Central memory CD8-positive, alpha-beta T cell (primary cell): ENCODE results near the gene GIGYF1.
"Not testable (repeated sequence)": the region's sequence is repeated elsewhere in the genome, so short reads cannot be mapped to it uniquely, and the experiment has no call there.

Experiments
- ATAC-seq: fragments of 150-1000 bp; cut with Tn5 transposase; replicated peaks from 2 replicates; pipeline ENCODE4 v1.10.0; 2022; ENCODE audit warnings: mild to moderate bottlenecking, moderate FRiP score, moderate number of reproducible peaks; ENCODE audit not compliant: poor library complexity, severe bottlenecking; ENCODE audit errors: extremely low read depth
- DNase-seq, 2 donors: peaks; one replicate each; pipeline ENCODE4 v3.0.0; 2021; ENCODE audit warnings: low spot score in 2 of 2
- H3K27ac Mint-ChIP-seq: one replicate; pipeline ENCODE4 v1.8.0; 2022; ENCODE audit warnings: low read depth, mild to moderate bottlenecking, moderate library complexity, mixed read lengths
- H3K27me3 Mint-ChIP-seq: one replicate; pipeline ENCODE4 v1.8.0; 2022; ENCODE audit warnings: mixed read lengths
- H3K36me3 Mint-ChIP-seq: one replicate; pipeline ENCODE4 v1.8.0; 2022; ENCODE audit warnings: mild to moderate bottlenecking, moderate library complexity, mixed read lengths; ENCODE audit not compliant: insufficient read depth
- H3K4me1 Mint-ChIP-seq: one replicate; pipeline ENCODE4 v1.8.0; 2022; ENCODE audit warnings: mixed read lengths
- H3K4me3 Mint-ChIP-seq: one replicate; pipeline ENCODE4 v1.8.0; 2022; ENCODE audit warnings: mild to moderate bottlenecking, moderate library complexity, mixed read lengths
- H3K9me3 Mint-ChIP-seq: one replicate; pipeline ENCODE4 v1.8.0; 2022; ENCODE audit warnings: mixed read lengths

Gene GIGYF1

DNA sequence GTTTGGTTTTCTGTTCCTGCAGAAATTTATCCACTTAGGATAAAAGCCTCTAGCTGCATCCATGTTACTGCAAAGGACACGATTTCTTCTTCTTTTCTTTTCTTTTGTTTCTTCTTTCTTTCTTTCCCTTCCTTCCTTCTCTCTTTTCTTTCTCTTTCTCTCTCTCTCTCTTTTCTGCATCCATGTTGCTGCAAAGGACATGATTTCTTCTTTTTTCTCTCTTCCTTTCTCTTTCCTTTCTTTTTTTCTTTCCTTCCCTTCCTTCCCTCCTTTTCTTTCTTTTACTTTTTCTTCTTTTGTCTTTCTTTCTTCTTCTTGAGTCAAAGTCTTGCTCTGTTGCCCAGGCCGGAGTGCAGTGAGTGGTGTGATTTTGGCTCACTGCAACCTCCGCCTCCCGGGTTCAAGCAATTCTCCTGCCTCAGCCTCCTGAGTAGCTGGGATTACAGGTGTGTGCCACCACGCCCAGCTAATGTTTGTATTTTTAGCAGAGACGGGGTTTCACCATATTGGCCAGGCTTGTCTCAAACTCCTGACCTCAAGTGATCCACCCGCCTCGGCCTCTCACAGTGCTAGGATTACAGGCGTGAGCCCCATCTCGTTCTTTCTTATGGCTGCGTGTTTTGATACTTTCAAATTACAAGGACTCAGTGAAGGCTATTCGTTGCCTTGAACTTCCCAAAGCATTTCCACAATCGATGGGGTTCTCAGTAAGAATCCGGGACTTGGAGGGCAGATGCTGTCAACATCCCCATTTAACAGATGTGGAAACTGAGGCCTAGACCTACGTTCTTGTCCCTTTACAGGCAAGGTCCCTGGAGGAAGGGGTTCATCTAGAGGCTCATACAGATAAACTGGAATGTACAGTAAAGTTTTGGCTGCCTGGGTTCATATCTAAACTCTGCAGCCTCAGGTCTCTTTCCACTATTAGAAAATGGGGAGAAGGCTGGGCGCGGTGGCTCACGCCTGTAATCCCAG lies 22.4 kb downstream of the GIGYF1 start:
- no peak overlapping the region for H3K4me3 Mint-ChIP-seq
- no peak for DNase-seq
- H3K27me3 Mint-ChIP-seq, result peaks cover 10% of the 10 kb centered on the region
- H3K36me3 Mint-ChIP-seq, result peaks cover 26% of the 10 kb centered on the region
- no peaks in the 10 kb centered on the region for H3K9me3 Mint-ChIP-seq
- H3K4me1 Mint-ChIP-seq, result peaks cover 10% of the 10 kb centered on the region
- H3K27ac Mint-ChIP-seq, result peak overlapping the region; percentile 13
- no peak for ATAC-seq

DNA sequence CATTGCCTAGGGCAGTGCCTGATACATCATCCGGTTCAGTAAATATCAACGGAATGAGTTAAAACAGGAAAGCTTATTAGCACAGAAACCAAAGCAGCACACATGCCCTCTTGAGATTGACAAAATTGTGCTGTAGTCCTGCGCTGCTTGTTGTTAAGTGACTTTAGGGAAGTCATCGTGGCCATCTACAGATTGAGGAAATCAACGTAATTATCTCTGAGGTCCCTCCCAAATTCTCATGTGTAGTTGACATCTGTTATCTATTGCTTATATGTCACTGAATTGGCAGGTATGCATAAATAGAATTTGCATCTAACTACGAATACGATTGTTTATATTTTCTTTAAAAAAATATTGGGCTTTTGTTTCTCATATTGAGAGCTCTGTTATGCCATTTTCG lies 24.0 kb downstream of the GIGYF1 start:
- Mint-ChIP-seq H3K27me3 (peaks cover 10% of the 10 kb centered on the region), H3K9me3 (no peaks in the 10 kb centered on the region), H3K4me3 (no peak overlapping the region), H3K36me3 (peaks cover 19% of the 10 kb centered on the region), H3K4me1 (peaks cover 6% of the 10 kb centered on the region), H3K27ac (no peak overlapping the region)
- ATAC-seq (no peak), DNase-seq (no peak)

- H3K27me3 Mint-ChIP-seq, H3K4me1 Mint-ChIP-seq, DNase-seq, ATAC-seq, H3K9me3 Mint-ChIP-seq, H3K4me3 Mint-ChIP-seq, H3K27ac Mint-ChIP-seq: not testable (repeated sequence)
- peaks cover 12% of the 10 kb centered on the region for H3K36me3 Mint-ChIP-seq
These were observed 24.9 kb downstream of the GIGYF1 start for GRCh38 chr7:100669106-100669505.

DNA sequence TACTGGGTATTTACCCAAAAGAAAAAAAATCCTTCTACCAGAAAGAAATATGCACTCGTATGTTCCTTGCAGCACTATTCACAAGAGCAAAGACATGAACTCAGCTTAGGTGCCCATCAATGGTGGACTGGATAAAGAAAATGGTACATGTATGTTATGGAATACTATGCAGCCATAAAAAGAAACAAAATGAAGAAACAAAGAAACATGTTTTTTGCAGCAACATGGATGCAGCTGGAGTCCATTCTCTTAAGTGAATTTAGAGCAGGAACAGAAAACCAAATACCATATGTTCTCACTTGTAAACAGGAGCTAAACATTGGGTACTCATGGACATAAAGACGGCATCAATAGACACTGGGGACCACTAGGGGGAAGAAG lies 26.0 kb downstream of the GIGYF1 start:
- Mint-ChIP-seq H3K27ac (no peak overlapping the region), H3K27me3 (peaks cover 10% of the 10 kb centered on the region), H3K9me3 (no peaks in the 10 kb centered on the region), H3K36me3 (peaks cover 6% of the 10 kb centered on the region), H3K4me1 (peaks cover 1% of the 10 kb centered on the region), H3K4me3 (no peak overlapping the region)
- ATAC-seq (no peak), DNase-seq (no peak)

DNA sequence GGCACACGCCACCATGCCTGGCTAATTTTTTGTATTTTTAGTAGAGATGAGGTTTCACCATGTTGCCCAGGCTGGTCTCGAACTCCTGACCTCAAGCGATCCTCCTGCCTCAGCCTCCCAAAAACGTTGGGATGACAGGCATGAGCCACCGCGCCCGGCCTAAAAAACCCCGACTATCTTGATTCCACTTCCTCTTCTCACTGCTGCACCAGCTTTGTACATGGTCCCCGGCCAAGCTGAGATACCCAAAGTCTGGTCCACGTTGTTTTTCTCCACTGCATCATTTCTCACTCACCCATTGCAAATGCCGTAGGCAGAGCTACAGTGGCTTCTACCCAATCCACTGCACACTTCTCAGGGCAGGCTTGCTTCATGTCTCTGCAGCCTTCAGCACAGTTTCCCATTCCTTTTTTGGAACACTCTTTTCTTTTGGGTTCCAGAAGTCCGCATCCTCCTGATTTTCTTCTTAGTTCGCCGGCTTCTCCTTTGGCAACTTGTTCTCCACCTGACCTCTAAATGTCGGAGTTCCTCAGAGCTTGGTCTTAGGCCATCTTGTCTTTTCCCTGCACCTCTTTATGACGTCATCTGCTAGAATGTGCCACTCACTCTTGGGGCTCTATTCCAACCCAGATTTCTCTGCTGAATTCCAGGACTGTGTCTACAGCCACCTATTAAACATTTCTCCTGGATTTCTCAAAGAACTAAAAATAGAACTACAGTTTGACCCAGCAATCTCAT lies 26.6 kb downstream of the GIGYF1 start:
- Mint-ChIP-seq H3K36me3 (peaks cover 2% of the 10 kb centered on the region), H3K9me3 (no peaks in the 10 kb centered on the region), H3K4me3 (no peak overlapping the region), H3K4me1 (no peaks in the 10 kb centered on the region), H3K27ac (no peak overlapping the region), H3K27me3 (peaks cover 10% of the 10 kb centered on the region)
- no peak for DNase-seq
- no peak for ATAC-seq

- DNase-seq (no peak), ATAC-seq (no peak)
- H3K9me3 Mint-ChIP-seq, result no peaks in the 10 kb centered on the region
- no peak overlapping the region for H3K27ac Mint-ChIP-seq
- H3K27me3 Mint-ChIP-seq, result peaks cover 10% of the 10 kb centered on the region
- no peak overlapping the region for H3K4me3 Mint-ChIP-seq
- H3K36me3 Mint-ChIP-seq, result peaks cover 1% of the 10 kb centered on the region
- H3K4me1 Mint-ChIP-seq, result no peaks in the 10 kb centered on the region
These were observed 28.8 kb downstream of the GIGYF1 start for GRCh38 chr7:100665168-100665726.

DNA sequence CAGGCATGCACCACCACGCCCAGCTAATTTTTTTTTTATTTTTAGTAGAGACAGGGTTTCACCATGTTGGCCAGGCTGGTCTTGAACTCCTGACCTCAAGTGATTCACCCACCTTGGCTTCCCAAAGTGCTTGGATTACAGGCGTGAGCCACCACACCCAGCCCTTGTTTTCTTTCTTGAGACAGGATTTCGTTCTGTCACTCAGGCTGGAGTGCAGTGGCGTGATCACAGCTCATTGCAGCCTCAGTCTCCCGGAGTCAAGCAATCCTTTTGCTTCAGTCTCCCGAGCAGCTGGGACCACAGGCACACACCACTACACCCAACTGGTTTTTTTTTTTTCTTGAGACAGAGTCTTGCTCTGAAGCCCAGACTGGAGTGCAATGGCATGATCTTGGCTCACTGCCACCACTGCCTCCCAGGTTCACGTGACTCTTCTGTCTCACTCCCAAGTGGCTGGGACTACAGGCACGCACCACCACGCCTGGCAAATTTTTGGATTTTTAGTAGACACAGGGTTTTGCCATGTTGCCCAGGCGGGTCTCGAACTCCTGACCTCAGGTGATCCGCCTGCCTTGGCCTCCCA lies 31.8 kb downstream of the GIGYF1 start:
- H3K9me3 Mint-ChIP-seq, H3K36me3 Mint-ChIP-seq, DNase-seq, ATAC-seq, H3K27ac Mint-ChIP-seq, H3K4me3 Mint-ChIP-seq, H3K4me1 Mint-ChIP-seq: not testable (repeated sequence)
- H3K27me3 Mint-ChIP-seq, result peaks cover 22% of the 10 kb centered on the region

- H3K27ac Mint-ChIP-seq, result no peak within 1 kb of the TSS
- no peak within 1 kb of the TSS for H3K4me3 Mint-ChIP-seq
- no peaks in the 10 kb centered on the region for H3K4me1 Mint-ChIP-seq
- no peaks in the 10 kb centered on the region for H3K9me3 Mint-ChIP-seq
- H3K27me3 Mint-ChIP-seq, result peaks cover 47% of the 10 kb centered on the region
- peak in 1 of 2 donors; percentile 31 for DNase-seq
- ATAC-seq, result no peak
- H3K36me3 Mint-ChIP-seq, result no peaks in the 10 kb centered on the region
These were observed 38.0 kb downstream of the GIGYF1 start, which contains the start of gene ACTL6B for GRCh38 chr7:100655908-100656674. Gene ACTL6B, minus strand, starts transcription at chr7:100656448. Its CDS starts 94 bp downstream, at chr7:100656354.

DNA sequence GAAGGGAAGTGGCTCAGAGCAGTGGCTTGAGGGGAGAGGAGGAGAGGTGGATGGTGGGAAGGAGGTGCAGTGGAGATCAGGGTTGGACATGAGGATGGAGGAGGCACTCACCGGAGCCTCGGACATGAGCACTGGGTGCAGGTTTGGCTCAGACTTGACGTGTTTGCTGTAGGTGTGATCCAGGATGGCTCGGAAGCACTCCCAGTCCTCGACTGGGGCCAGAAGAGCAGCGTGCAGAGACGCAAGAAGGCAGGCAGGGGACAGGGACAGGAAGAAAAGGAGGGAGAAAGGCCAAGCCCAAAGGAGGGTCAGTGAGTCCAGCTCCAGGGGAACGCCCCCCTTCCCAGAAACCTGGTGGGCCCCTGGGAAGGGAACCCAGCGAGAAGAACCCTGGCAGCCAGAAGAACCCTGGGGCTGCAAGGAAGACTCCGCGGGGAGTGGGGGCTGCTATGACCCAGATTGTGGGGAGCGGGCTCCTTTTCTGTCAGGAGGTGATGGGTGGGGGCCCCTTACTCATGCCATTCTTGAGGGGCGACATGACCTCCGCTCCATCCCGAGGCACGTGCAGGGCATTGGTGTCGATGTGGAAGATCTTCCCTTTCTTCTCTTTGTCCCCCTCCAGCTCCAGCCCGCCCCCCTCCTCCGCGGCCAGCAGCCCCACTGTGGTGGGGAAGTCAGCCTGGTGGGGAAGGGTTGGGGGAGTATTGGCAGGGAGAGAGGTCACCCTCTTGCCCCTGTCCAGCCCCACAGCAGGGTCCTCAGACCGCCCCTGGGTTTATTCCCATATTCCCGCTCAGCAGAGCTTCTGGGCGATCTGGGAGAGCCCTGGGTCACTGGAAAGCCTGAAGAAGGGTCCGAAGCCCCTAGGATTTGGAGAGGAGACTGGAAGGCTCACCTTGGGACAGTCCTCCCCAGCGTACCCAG lies 38.9 kb downstream of the GIGYF1 start:
- H3K27ac Mint-ChIP-seq, result no peak overlapping the region
- H3K36me3 Mint-ChIP-seq, result no peaks in the 10 kb centered on the region
- H3K27me3 Mint-ChIP-seq, result peaks cover 56% of the 10 kb centered on the region
- no peak overlapping the region for H3K4me3 Mint-ChIP-seq
- H3K4me1 Mint-ChIP-seq, result no peaks in the 10 kb centered on the region
- no peak for DNase-seq
- H3K9me3 Mint-ChIP-seq, result no peaks in the 10 kb centered on the region
- ATAC-seq, result no peak

GRCh38 chr7:100649826-100650565 lies 44.1 kb downstream of the GIGYF1 start:
- ATAC-seq, result no peak
- no peaks in the 10 kb centered on the region for H3K36me3 Mint-ChIP-seq
- H3K27me3 Mint-ChIP-seq, result peaks cover 50% of the 10 kb centered on the region
- no peak overlapping the region for H3K27ac Mint-ChIP-seq
- no peaks in the 10 kb centered on the region for H3K4me1 Mint-ChIP-seq
- H3K4me3 Mint-ChIP-seq, result no peak overlapping the region
- H3K9me3 Mint-ChIP-seq, result no peaks in the 10 kb centered on the region
- no peak for DNase-seq

- Mint-ChIP-seq H3K27ac (no peak overlapping the region), H3K4me3 (no peak overlapping the region), H3K9me3 (no peaks in the 10 kb centered on the region), H3K4me1 (no peaks in the 10 kb centered on the region), H3K27me3 (peaks cover 18% of the 10 kb centered on the region), H3K36me3 (no peaks in the 10 kb centered on the region)
- no peak for DNase-seq
- ATAC-seq, result no peak
These were observed 51.5 kb downstream of the GIGYF1 start for GRCh38 chr7:100642534-100642907.
